ENCODE measurements around the gene ACTN1. TPM values are rescaled to one million over a fixed set of nuclear protein-coding genes. Genes with fewer than 3 reads are reported as not detected.
A peak's percentile ranks its signal among the peaks of the same experiment; 100 is the strongest.

ACTN1 gene
- total RNA-seq, 1 donor = 62.5 TPM

DNA sequence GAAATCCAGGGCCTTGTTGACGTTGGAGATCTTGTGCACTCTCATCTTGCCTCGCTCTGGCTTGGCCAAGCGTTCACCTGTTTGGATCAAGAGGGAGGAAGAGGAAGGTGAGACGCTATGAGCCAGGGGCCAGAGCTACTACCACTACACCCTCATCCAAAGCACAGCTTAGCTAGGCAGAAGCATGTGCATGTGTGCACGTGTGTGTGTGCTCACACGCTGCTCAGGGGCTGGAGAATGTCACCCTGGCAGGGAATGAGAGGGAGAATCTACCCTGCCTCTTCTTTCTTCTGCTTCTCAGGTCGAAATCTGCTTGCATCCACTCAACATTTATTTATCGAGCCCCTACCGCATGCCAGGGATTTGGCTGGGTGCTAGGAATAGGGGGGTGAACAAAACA is 58.1 kb downstream of the ACTN1 start:
- no peak for DNase-seq (ENCODE audit: low read depth in 2 of 3, low spot score in 2 of 3)

- DNase-seq (ENCODE audit: low read depth in 2 of 3, low spot score in 2 of 3) = no peak
These were observed 59.8 kb downstream of the ACTN1 start for GRCh38 chr14:68919129-68919927.

- DNase-seq (ENCODE audit: low read depth in 2 of 3, low spot score in 2 of 3) = no peak
These were observed 60.5 kb downstream of the ACTN1 start for GRCh38 chr14:68918612-68919011.

DNA sequence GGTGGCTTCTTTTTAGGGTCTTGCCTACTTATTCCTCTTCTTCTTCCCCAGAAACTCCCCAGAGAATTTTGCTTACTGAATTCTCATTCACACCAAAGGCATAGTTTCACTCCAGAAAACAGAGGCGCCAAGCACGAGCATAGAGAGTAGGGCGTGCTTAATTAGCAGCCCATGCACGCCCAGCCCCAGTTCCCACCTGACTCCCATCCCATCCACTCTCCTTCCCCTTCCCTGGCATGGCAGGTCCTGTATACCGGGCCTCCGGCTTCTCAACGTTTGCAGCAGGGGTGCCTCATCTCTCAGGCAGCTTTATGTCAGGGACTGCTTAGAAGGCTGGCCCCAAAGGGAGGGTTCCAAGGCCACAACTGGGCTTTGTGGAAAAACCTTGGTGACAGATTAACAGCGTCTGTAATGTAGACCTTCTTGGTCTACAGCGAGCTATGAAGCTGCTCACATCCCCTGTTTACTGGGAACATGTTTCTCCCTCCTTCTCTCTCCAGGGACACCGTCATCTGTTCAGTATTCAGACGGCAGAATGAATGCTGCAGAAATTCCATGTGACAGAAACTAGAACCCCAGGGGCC is 62.7 kb downstream of the ACTN1 start:
- DNase-seq (ENCODE audit: low read depth in 2 of 3, low spot score in 2 of 3) = no peak

DNA sequence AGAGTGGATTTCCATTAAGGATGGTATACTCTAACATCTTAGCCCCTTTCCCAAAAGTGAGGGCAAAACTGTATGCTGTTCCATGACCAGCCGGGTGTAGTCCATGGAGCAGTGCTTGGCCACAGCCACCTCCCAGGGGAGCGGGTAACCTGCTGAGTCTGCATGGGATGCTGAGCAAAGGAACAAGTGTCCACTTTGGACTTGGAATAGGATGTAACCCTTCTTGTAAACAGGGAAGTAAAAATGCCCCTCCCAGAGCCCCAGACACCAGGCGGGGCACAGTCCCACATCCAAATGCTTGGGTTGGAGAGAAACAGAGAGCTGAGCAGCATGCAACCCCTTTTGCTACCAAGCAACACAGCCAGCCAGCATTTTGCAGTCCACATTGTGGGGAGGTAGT is 65.6 kb downstream of the ACTN1 start:
- DNase-seq (ENCODE audit: low read depth in 2 of 3, low spot score in 2 of 3) = no peak

- peak; percentile 65 to 91 (median 71) for DNase-seq (ENCODE audit: low read depth in 2 of 3, low spot score in 2 of 3)
These were observed 67.4 kb downstream of the ACTN1 start for GRCh38 chr14:68911594-68912227.

GRCh38 chr14:68910540-68910939 is 68.6 kb downstream of the ACTN1 start:
- DNase-seq (ENCODE audit: low read depth in 2 of 3, low spot score in 2 of 3) = no peak

- no peak for DNase-seq (ENCODE audit: low read depth in 2 of 3, low spot score in 2 of 3)
These were observed 70.3 kb downstream of the ACTN1 start for GRCh38 chr14:68908803-68909202.

GRCh38 chr14:68908201-68908600 is 70.9 kb downstream of the ACTN1 start:
- no peak for DNase-seq (ENCODE audit: low read depth in 2 of 3, low spot score in 2 of 3)

- DNase-seq (ENCODE audit: low read depth in 2 of 3, low spot score in 2 of 3) = no peak
These were observed 72.7 kb downstream of the ACTN1 start for GRCh38 chr14:68906439-68906838.

DNA sequence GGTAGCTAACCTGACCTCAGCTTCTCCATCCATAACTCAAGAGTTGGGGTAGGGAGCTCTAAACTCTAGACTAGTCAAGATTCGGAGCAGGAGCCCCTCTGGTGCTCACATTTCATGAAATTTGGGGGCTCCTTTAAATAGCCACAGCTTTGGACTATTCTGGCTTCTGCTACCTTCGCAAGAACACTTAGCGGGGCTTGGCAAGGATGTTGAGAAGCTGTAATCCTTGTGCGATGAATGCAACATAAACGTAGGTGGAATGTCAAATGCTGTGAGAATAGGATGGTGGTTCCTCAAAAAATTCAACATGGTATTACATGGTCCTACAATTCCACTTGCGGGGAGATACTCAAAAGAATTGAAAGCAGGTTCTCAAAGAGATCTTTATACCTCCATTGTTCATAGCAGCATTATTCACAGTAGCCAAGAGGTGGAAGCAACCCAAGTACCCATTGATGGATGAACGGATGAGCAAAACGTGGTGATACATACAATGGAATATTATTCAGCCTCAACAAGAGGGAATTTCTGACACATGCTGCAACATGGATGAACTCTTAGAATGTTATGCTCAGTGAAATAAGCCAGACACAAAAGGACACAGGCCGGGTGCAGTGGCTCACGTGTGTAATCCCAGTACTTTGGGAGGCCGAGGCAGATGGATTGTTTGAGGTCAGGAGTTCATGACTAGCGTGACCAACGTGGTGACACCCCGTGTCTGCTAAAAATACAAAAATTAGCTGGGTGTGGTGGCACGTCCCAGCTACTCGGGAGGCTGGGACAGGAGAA is 73.8 kb downstream of the ACTN1 start:
- DNase-seq (ENCODE audit: low read depth in 2 of 3, low spot score in 2 of 3) = no peak

DNA sequence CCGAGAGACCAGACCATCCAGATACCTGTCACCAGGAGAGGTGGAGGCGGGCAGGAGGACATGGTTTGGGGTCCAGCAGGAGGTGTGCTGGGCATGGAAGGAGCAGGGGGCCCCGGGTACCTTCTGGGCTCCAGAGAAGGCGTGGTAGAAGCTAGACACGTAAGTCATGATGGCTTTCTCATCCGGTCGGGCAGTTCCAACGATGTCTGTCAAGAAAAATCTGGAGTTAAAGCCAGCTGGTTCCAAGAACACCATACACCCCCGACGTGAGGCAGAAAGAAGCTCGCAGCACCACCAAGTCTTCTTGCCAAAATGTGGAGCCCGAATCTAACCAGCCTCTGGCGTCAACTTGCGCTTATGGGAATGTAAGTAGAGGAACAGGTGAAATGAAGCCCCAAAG is 76.7 kb downstream of the ACTN1 start:
- DNase-seq (ENCODE audit: low read depth in 2 of 3, low spot score in 2 of 3) = no peak

DNA sequence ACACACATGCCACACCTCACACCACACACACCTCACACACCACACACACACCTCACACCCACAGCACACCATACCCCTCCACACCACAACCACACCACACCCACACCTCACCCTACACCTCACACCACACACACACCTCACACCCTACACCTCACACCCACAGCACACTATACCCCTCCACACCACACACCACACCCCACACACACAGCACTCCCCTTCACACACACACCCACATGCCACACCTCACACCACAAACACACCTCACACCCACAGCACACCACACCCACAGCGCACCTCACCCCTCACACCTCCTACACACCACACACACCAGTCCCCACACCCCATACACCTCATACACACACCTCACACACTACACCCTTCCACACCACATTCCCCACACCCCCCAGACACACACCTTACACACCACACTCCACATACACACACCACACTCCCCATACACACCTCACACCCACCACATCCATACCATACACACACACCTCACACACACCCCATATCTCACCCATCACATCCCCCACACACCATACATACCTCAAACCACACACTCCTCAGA is 80.0 kb downstream of the ACTN1 start:
- DNase-seq (ENCODE audit: low read depth in 2 of 3, low spot score in 2 of 3) = no peak

DNA sequence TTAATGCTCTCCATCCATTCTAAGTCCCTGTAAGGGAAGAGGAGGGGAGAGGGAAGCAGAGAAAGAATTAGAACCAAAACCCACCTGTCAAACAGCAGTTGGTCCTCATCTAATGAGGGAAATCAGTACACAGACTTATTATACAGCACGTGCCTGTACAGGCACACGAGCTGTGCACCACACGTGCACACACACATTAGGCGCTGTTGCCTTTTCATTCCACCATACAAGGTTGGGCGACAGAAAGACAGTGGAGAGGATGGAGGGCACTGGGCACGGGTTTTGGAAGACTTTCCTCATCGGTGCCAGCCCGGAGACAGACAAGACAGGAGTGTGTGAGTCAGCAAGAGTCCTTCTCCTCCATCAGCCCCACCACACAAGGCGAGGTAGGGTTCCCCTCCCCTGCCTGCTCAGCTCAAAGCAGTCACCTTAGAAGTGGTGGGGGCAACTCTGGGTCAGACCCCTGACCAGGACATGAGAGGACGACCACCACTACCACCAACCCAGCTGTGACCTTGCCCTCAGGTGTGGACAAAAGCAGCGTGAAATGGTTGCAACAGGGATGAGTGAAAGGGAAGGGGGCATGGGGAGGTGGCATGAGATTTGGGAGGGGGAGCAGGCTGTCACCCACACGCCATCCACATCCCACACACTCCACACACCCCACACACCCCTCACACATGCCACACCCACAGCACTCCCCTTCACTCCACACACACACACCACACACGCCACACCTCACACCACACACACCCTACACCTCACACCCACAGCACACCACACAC is 80.7 kb downstream of the ACTN1 start:
- DNase-seq (ENCODE audit: low read depth in 2 of 3, low spot score in 2 of 3) = no peak

GRCh38 chr14:68897559-68898155 is 81.4 kb downstream of the ACTN1 start:
- DNase-seq (ENCODE audit: low read depth in 2 of 3, low spot score in 2 of 3) = peak in 1 of 3 donors; percentile 39

- DNase-seq (ENCODE audit: low read depth in 2 of 3, low spot score in 2 of 3) = no peak
These were observed 83.0 kb downstream of the ACTN1 start for GRCh38 chr14:68896132-68896531.

- no peak for DNase-seq (ENCODE audit: low read depth in 2 of 3, low spot score in 2 of 3)
These were observed 84.0 kb downstream of the ACTN1 start for GRCh38 chr14:68894802-68895703.

DNA sequence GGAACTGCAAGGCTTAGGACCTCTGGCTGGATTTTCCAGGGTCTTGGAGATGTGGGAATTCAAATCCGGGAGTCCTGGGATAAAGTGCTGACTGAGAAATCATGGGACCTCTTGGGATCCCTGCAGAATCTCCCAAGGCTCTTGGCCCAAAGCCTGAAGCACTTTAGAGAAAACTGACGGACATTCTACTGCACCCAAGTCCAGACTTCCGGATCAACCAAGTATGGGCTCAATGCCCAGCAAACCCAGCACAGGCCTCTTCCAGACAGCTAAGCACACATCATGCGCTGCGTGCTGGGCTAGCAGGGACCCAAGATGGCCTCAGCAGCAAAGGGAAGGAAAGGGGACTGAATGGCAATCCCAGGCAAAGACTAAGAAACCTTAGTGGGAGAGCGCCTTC is 85.0 kb downstream of the ACTN1 start:
- DNase-seq (ENCODE audit: low read depth in 2 of 3, low spot score in 2 of 3) = no peak

GRCh38 chr14:68893566-68893965 is 85.5 kb downstream of the ACTN1 start:
- DNase-seq (ENCODE audit: low read depth in 2 of 3, low spot score in 2 of 3) = no peak

Data from hematopoietic multipotent progenitor cell (in vitro differentiated cells).